Astrocyte of the hippocampus (primary cell): ENCODE results near the gene PIGW.

ENCODE experiments used
- DNase-seq: peaks from one replicate; pipeline ENCODE4 v3.0.0; 2011; ENCODE audit warnings: low read depth, low spot score

PIGW gene

GRCh38 chr17:36545465-36546417, 11.0 kb downstream of the PIGW start:
- DNase-seq, result peak; percentile 99

- no peak for DNase-seq
Observed at GRCh38 chr17:36546418-36547093, 11.8 kb downstream of the PIGW start.

- DNase-seq, result no peak
Observed at GRCh38 chr17:36547776-36548175, 13.0 kb downstream of the PIGW start.

- no peak for DNase-seq
Observed at GRCh38 chr17:36550491-36551417, 16.0 kb downstream of the PIGW start.

- no peak for DNase-seq
Observed at GRCh38 chr17:36553459-36553858, 18.7 kb downstream of the PIGW start.

- DNase-seq, result no peak
Observed at GRCh38 chr17:36566081-36566480, 31.3 kb downstream of the PIGW start.

- no peak for DNase-seq
Observed at GRCh38 chr17:36575028-36575427, 40.2 kb downstream of the PIGW start.

GRCh38 chr17:36576793-36577192, 42.0 kb downstream of the PIGW start:
- no peak for DNase-seq

GRCh38 chr17:36578671-36579070, 43.9 kb downstream of the PIGW start:
- peak; percentile 46 for DNase-seq

GRCh38 chr17:36583787-36584186, 49.0 kb downstream of the PIGW start:
- DNase-seq, result no peak

- no peak for DNase-seq
Observed at GRCh38 chr17:36586138-36586537, 51.4 kb downstream of the PIGW start.
